NK-92 treated with Interleukin-12 subunit alpha and Interleukin-12 subunit beta, amount 100 ng/mL, for 24 hours (cell line): ENCODE data around the gene IQCM.

ENCODE experiments used
- DNase-seq: peaks from one replicate; lab custom pipeline; 2025; lab: John Stamatoyannopoulos, UW

Gene IQCM

DNA sequence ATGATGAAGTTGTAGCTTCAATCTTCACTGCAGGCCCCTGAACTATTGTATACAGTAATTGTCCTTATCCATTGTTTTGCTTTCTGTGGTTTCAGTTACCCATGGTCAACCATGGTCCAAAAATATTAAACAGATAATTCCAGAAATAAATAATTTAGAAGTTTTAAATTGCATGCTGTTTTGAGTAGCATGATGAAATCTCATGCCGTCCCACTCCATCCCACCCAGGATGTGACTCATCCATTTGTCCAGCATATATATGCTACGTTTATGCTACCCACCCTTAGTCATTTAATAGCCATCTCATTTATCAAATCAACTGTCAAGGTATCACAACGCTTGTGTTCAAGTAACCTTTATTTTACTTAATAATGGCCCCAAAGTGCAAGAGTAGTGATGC, 34.5 kb downstream of the IQCM start:
- no peak for DNase-seq

- DNase-seq: no peak
Measured at GRCh38 chr4:149768477-149768876, 47.2 kb downstream of the IQCM start.

GRCh38 chr4:149766135-149766534, 49.5 kb downstream of the IQCM start:
- DNase-seq: no peak

GRCh38 chr4:149765630-149766029, 50.0 kb downstream of the IQCM start:
- DNase-seq: no peak

GRCh38 chr4:149755969-149756368, 59.7 kb downstream of the IQCM start:
- DNase-seq: no peak

DNA sequence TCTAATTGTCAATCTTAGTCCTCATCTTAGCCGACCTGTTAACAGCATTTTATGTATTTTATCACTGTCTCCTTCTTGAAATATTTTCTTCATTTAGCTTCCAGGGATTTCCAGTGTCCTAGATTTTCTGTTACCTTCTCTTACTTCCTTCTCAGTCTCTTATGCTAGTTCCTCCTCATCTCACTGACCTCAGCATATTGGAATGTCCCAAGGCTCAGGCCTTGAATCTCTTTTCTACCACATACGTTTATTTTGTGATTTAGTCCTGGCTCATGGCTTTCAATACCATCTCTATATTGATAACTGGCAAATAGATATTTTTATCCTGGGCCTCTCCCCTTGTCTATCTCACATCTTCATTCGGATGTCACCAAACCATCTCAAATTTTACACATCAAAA, 61.1 kb downstream of the IQCM start:
- no peak for DNase-seq

GRCh38 chr4:149752729-149753128, 62.9 kb downstream of the IQCM start:
- DNase-seq: no peak

- DNase-seq: no peak
Measured at GRCh38 chr4:149751174-149751573, 64.5 kb downstream of the IQCM start.

DNA sequence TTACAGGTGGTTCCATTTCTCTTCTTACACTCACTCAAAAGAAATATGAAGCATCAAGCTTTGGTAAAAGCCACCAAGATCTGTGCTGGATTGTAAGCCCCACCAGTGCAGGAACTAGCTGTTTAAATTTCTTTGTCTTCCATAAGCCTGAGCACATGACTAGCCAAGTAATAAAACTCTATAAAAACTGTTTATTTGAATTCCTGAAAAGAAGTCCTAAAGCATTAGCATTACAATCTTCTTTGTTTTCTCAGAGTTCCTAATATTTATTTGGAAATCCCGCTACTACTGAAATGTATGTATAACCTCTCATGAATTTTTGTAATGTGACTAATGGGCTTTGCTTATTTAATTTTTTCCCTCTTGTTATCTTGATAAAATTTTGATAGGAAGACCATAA, 65.9 kb downstream of the IQCM start:
- DNase-seq: no peak

DNA sequence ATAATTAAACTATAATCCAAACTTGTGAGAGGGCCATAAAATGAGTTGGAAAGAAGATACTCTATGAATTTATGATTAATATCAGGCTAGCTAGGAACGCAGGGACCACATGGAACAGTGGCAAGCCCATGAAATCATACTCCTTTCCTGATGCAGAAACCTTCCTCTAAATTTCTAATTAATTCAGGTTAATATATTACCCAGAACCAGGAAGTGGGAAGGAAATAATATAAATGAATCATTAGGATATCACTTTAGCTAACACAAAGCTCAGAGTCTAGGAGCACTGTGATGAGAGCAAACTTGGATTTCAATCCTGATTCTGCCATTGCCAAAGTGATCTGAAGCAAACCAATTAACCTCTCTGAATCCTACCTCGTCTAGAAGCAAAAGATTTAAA, 68.0 kb downstream of the IQCM start:
- no peak for DNase-seq

DNA sequence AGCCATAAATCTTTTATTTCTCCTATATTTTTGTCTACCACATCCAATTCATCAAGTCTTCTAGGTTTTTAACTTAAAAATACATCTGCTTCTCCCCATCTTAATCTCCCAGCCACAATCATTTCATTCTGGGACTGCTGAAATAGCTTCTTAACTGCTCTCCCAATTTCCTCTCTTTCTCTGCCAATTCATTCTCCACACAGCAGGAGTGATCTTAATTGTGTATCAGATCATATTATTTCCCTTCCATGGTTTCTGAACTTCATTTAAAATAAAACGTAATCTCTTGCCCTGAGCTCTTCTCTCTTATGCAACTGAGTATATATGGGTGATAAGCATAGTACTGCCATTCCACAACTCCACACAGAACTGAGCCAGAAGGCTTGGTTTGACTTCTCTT, 69.4 kb downstream of the IQCM start:
- DNase-seq: no peak

- DNase-seq: no peak
Measured at GRCh38 chr4:149741186-149741831, 74.3 kb downstream of the IQCM start.

DNA sequence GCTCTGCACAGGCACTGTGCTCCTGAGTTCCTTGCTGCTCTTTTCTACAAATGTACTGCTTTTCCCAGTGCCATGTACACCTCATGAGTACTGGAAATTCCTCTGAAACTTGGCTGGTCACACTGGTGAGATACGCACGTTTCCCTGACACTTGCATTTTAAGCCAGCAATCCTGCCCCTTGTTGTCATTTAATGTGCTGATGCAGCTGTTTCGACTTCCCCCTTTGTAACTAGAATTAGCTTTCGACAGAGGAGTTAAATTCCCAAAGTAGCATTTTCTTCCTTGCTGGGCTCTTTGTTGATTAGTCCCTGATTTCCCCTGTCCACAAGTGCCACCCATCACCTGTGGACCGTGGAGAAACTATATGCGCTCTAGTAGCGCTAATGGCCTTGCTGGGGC, 77.5 kb downstream of the IQCM start:
- DNase-seq: no peak

- DNase-seq: no peak
Measured at GRCh38 chr4:149735796-149736195, 79.8 kb downstream of the IQCM start.

- no peak for DNase-seq
Measured at GRCh38 chr4:149728444-149728843, 87.2 kb downstream of the IQCM start.

GRCh38 chr4:149727663-149728062, 88.0 kb downstream of the IQCM start:
- DNase-seq: no peak

GRCh38 chr4:149723065-149723464, 92.6 kb downstream of the IQCM start:
- no peak for DNase-seq

DNA sequence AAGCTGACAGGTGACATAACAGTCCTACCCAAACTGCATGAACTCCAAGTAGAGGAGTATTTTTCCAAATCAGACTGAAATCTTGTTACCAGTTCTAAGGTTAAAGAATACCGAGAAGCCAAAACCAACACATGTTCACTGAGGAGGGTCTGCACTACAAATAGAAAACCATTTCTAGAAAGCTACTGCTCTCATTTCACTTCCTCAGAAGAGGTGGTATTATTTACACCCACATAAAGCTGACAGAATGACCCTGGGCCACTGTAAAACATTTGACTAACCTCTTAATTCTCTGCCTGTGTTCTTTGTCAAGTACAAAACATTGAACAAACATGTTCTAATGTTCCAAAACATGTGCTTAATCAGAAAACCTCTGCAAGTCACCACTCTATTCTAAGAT, 95.8 kb downstream of the IQCM start:
- DNase-seq: no peak

GRCh38 chr4:149719357-149719756, 96.3 kb downstream of the IQCM start:
- no peak for DNase-seq

DNA sequence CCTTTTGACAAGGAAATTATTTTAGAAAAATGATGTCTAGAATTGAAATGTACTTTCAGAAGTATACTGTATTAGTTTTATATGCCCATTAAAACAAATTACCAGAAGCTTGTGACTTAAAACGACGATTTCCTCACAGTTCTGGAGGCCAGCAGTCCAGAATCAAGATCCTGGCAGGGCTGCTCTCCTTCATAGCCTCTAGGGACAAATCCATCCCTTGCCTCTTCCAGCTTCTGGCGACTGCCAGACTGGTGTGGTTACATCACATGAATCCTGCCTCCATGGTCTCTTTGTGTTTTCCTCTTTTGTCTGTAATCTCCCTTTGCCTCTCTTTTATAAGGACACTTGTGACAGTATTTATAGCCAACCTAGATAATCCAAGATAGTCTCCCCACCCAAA, 97.1 kb downstream of the IQCM start:
- DNase-seq: no peak

DNA sequence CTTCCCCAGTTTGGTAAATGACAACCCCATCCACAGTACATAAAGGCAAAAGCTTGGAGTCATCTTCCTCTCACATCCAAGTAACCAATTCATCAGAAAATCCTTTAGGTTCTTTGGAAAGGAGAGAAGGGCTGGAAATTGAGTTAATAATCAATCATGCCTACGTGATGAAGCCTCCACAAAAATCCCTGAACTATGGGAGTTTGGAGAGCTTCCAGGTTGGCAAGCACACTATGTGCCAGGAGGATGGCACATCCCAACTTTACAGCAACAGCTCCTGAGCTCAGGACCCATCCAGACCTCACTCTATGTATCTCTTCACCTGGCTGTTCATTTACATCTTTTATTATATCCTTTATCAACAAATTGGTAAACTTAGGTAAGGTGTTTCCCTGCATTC, 98.9 kb downstream of the IQCM start:
- DNase-seq: no peak

- DNase-seq: no peak
Measured at GRCh38 chr4:149715822-149716585, 99.6 kb downstream of the IQCM start.

- no peak for DNase-seq
Measured at GRCh38 chr4:149713031-149713430, 102.6 kb downstream of the IQCM start.
